KMS-11 (cell line): Measurements from ENCODE around the gene ADAD1.

ENCODE experiments used
- H2AFZ ChIP-seq: fragments of 200-600 bp; sonication (generic); 2 replicates; pipeline ENCODE4 v1.6.1; 2016; ENCODE audit warnings: antibody characterized with exemption, mixed run types, low read depth
- H3K27ac ChIP-seq: fragments of 200-600 bp; sonication (generic); 2 replicates; pipeline ENCODE4 v1.6.1; 2016; ENCODE audit warnings: mild to moderate bottlenecking, mixed run types
- H3K27me3 ChIP-seq: fragments of 200-600 bp; sonication (generic); 2 replicates; pipeline ENCODE4 v1.6.1; 2017; ENCODE audit warnings: mild to moderate bottlenecking, low read depth, mixed run types, moderate library complexity; ENCODE audit not compliant: insufficient read depth
- H3K36me3 ChIP-seq: fragments of 200-600 bp; sonication (generic); 2 replicates; pipeline ENCODE4 v1.6.1; 2017; ENCODE audit warnings: mild to moderate bottlenecking, mixed run types; ENCODE audit not compliant: insufficient read depth
- H3K4me1 ChIP-seq: fragments of 200-600 bp; sonication (generic); 2 replicates; pipeline ENCODE4 v1.6.1; 2016; ENCODE audit warnings: mild to moderate bottlenecking, low read depth, mixed run types; ENCODE audit not compliant: poor library complexity, severe bottlenecking
- H3K4me2 ChIP-seq: fragments of 200-600 bp; sonication (generic); 2 replicates; pipeline ENCODE4 v1.7.0; 2016; ENCODE audit warnings: mild to moderate bottlenecking, mixed run types
- H3K4me3 ChIP-seq: fragments of 200-600 bp; sonication (generic); IDR thresholded peaks from 2 replicates; pipeline ENCODE4 v1.6.1; 2017; ENCODE audit warnings: low read depth, low read length, mixed read lengths; ENCODE audit not compliant: insufficient read depth
- H3K79me2 ChIP-seq: fragments of 200-600 bp; sonication (generic); 2 replicates; pipeline ENCODE4 v1.6.1; 2016; ENCODE audit warnings: low read depth, mixed run types; ENCODE audit not compliant: insufficient read depth
- H3K9ac ChIP-seq: fragments of 200-600 bp; sonication (generic); 2 replicates; pipeline ENCODE4 v1.6.1; 2016; ENCODE audit warnings: mild to moderate bottlenecking, mixed run types
- H4K20me1 ChIP-seq: fragments of 200-600 bp; sonication (generic); 2 replicates; pipeline ENCODE4 v1.6.1; 2016; ENCODE audit warnings: mild to moderate bottlenecking, mixed run types; ENCODE audit not compliant: insufficient read depth
- TF ChIP-seq, protein P1 (sequence below): fragments of 200-600 bp; sonication (generic); conservative IDR thresholded peaks from 2 replicates; pipeline ENCODE4 v1.6.1; 2017; ENCODE audit warnings: low read depth, mild to moderate bottlenecking, antibody characterized with exemption, low read length, moderate library complexity, mixed read lengths

The ADAD1 gene

DNA sequence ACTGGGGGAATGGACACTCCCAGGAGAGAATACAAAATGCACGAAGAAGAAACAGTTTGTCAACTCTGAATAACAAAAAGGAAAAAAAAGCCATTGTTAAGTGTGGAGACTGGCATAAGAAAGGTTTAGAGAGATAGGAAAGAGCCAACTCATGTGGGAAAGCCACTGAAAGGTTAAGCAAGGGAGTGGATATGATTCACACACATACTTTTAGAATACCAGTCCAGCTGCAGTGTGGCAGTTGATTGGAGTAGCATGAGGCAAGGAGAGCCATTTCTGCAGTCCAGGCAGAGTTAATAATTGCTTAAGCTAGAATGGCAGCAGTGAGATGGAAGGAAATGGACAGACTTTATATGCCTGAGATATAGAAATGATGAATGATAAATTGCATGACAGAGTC lies 36.9 kb upstream of the ADAD1 start:
- no peak overlapping the region for H3K9ac ChIP-seq

DNA sequence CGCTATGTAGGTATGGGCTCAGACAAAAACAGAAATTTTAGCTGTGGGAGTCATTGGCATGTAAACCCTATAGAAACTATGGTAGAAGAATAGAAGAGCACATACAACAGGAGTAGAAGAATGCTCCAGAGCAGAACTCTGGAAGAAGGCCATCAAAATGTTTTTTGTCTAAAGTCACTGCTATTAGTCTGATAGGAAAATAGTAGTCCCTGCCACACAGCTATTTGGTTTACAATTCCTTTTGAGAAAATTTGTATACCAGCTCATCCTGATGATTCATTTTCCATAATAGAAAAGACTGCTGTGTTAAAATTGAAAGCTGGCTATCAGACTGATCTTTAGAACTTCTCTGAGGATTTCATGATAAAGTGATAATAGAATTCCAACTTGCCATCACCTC lies 32.8 kb upstream of the ADAD1 start:
- H3K4me3 ChIP-seq: no peak overlapping the region
- H3K27me3 ChIP-seq: no peaks in the 10 kb centered on the region
- H3K79me2 ChIP-seq: no peaks in the 10 kb centered on the region
- H3K4me2 ChIP-seq: no peak overlapping the region
- no peaks in the 10 kb centered on the region for H3K36me3 ChIP-seq
- H3K27ac ChIP-seq: no peak overlapping the region
- TF ChIP-seq, protein P1, sequence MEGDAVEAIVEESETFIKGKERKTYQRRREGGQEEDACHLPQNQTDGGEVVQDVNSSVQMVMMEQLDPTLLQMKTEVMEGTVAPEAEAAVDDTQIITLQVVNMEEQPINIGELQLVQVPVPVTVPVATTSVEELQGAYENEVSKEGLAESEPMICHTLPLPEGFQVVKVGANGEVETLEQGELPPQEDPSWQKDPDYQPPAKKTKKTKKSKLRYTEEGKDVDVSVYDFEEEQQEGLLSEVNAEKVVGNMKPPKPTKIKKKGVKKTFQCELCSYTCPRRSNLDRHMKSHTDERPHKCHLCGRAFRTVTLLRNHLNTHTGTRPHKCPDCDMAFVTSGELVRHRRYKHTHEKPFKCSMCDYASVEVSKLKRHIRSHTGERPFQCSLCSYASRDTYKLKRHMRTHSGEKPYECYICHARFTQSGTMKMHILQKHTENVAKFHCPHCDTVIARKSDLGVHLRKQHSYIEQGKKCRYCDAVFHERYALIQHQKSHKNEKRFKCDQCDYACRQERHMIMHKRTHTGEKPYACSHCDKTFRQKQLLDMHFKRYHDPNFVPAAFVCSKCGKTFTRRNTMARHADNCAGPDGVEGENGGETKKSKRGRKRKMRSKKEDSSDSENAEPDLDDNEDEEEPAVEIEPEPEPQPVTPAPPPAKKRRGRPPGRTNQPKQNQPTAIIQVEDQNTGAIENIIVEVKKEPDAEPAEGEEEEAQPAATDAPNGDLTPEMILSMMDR: no peak
- no peak overlapping the region for H2AFZ ChIP-seq
- no peaks in the 10 kb centered on the region for H3K4me1 ChIP-seq
- no peak overlapping the region for H3K9ac ChIP-seq
- no peaks in the 10 kb centered on the region for H4K20me1 ChIP-seq

More for the DNA sequence above, 36.9 kb upstream of the ADAD1 start:
- TF ChIP-seq, protein P1: no peak
- Histone ChIP-seq H2AFZ (no peak overlapping the region), H3K4me3 (no peak overlapping the region), H3K4me1 (no peaks in the 10 kb centered on the region), H3K79me2 (no peaks in the 10 kb centered on the region), H3K4me2 (no peak overlapping the region), H3K27me3 (no peaks in the 10 kb centered on the region), H3K36me3 (no peaks in the 10 kb centered on the region), H4K20me1 (no peaks in the 10 kb centered on the region), H3K27ac (no peak overlapping the region)

DNA sequence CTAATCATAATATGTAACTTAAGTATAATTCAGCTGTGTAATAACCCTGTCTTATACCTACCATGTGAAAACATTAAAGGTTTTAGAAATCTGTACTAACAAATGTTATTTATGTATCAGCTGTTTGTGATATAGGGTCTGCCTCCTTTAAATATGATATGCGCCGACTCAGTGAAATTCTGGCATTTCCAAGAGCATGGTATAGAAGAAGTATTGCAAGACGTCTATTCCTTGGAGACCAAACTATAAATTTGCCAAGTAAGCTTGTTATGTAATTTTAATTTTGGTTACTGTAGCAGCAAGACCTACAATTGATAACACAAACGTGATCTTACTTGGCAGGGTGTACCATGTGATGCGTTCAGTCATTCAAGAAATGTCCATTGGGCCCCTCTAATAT lies 32.3 kb upstream of the ADAD1 start:
- no peaks in the 10 kb centered on the region for H3K4me1 ChIP-seq
- H3K9ac ChIP-seq: no peak overlapping the region
- H3K79me2 ChIP-seq: no peaks in the 10 kb centered on the region
- H3K4me2 ChIP-seq: no peak overlapping the region
- H3K27me3 ChIP-seq: no peaks in the 10 kb centered on the region
- TF ChIP-seq, protein P1: no peak
- no peak overlapping the region for H3K27ac ChIP-seq
- H3K4me3 ChIP-seq: no peak overlapping the region
- no peak overlapping the region for H2AFZ ChIP-seq
- H4K20me1 ChIP-seq: no peaks in the 10 kb centered on the region
- H3K36me3 ChIP-seq: no peaks in the 10 kb centered on the region

DNA sequence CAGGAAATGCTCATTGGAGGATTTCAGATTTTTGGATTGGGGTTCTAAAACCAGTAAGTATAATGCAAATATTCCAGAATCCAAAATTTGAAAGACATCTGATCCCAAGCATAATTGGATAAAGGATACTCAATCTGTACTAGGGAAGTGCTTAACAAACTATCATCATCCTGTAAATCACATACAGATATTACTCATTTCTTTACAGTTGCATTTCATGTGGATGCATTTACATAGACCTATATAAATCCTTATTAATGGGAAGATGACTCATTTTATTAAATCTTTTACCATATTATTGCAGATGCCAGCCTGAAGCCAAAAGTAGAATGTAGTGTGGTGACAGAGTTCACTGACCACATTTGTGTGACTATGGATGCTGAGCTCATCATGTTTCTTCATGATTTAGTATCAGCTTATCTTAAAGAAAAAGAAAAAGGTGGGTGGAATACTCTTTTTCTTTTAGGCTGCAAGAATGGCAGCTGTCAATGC lies 22.4 kb upstream of the ADAD1 start:
- Histone ChIP-seq H3K4me2 (no peak overlapping the region), H4K20me1 (no peaks in the 10 kb centered on the region), H3K36me3 (no peaks in the 10 kb centered on the region), H3K27me3 (no peaks in the 10 kb centered on the region), H3K79me2 (no peaks in the 10 kb centered on the region), H3K27ac (no peak overlapping the region), H3K9ac (no peak overlapping the region), H3K4me1 (peaks cover 23% of the 10 kb centered on the region), H2AFZ (no peak overlapping the region), H3K4me3 (no peak overlapping the region)
- TF ChIP-seq, protein P1: no peak

DNA sequence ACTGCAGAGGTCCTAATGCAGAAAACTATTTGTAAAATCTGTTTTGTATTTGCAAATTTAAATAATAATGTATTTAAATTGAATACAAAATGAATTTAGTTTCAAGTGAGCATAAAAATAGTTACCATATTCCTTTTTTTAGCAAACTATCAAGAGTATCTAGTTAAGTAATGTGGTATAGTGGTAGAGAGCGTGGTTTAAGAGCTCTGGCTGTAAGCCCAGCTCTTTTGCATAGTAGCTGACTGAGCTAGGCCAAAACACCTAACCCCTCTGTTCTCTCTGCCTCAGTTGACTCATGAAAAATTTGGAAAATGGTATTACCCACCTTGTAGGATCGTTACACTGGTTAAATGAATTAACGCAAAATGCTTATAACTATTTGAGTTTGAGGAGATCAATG lies 18.1 kb upstream of the ADAD1 start:
- no peak overlapping the region for H2AFZ ChIP-seq
- no peaks in the 10 kb centered on the region for H4K20me1 ChIP-seq
- no peak overlapping the region for H3K4me3 ChIP-seq
- peaks cover 2% of the 10 kb centered on the region; the same call in 1 of the 2 replicates for H3K36me3 ChIP-seq
- no peak overlapping the region for H3K9ac ChIP-seq
- H3K4me1 ChIP-seq: peaks cover 23% of the 10 kb centered on the region
- H3K27me3 ChIP-seq: no peaks in the 10 kb centered on the region
- H3K27ac ChIP-seq: no peak overlapping the region
- peak overlapping the region; percentile 24; the same call in 1 of the 2 replicates for H3K4me2 ChIP-seq
- TF ChIP-seq, protein P1: no peak
- no peaks in the 10 kb centered on the region for H3K79me2 ChIP-seq
